ENCODE data around the gene ACTR10.

DNA sequence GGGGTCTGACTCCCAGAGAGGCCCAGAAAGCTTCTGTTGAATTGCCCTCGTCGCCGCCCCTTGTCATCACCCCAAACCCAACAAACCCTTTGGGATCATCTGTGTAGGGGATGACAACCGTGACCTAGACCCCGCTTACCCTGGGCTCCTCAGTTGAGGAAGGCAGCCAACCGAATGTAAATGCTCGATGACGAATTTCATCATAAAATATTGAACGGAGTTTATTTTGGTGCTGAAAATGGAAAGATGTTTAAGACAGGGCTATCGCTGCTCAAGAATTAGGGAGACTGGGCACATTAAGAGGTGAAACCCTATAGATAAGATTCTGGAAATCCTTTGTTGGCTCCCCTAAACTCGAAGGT is 512 bp downstream of the ACTR10 start:
- no peak for TF ChIP-seq POLR2A (IDR thresholded peaks at IDR 0.05)
- TF ChIP-seq POLR2AphosphoS5 (IDR thresholded peaks at IDR 0.05): no peak
- TF ChIP-seq, protein P1, sequence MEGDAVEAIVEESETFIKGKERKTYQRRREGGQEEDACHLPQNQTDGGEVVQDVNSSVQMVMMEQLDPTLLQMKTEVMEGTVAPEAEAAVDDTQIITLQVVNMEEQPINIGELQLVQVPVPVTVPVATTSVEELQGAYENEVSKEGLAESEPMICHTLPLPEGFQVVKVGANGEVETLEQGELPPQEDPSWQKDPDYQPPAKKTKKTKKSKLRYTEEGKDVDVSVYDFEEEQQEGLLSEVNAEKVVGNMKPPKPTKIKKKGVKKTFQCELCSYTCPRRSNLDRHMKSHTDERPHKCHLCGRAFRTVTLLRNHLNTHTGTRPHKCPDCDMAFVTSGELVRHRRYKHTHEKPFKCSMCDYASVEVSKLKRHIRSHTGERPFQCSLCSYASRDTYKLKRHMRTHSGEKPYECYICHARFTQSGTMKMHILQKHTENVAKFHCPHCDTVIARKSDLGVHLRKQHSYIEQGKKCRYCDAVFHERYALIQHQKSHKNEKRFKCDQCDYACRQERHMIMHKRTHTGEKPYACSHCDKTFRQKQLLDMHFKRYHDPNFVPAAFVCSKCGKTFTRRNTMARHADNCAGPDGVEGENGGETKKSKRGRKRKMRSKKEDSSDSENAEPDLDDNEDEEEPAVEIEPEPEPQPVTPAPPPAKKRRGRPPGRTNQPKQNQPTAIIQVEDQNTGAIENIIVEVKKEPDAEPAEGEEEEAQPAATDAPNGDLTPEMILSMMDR (IDR thresholded peaks at IDR 0.05 in 8 of 11, conservative IDR thresholded peaks at IDR 0.05 in 3 of 11): no peak

Measured in spleen (tissue), 7 donors.